ENCODE measurements around the gene LGALS3BP.

The LGALS3BP gene

GRCh38 chr17:78986649-78987328 lies 7.1 kb upstream of the LGALS3BP start:
- no peak for TF ChIP-seq CTCF (IDR thresholded peaks at IDR 0.05; ENCODE audit: control insufficient read depth, extremely low read depth, insufficient read depth)
- no peak overlapping the region for H3K4me3 ChIP-seq (ENCODE audit: low read depth, low read length)
- no peak for DNase-seq (ENCODE audit: low read depth)

- TF ChIP-seq CTCF (IDR thresholded peaks at IDR 0.05; ENCODE audit: control insufficient read depth, extremely low read depth, insufficient read depth) = peak; percentile 59
- DNase-seq (ENCODE audit: low read depth) = no peak
- no peak overlapping the region for H3K4me3 ChIP-seq (ENCODE audit: low read depth, low read length)
These were observed 6.4 kb upstream of the LGALS3BP start for GRCh38 chr17:78986048-78986648.

GRCh38 chr17:78985395-78985794 lies 5.7 kb upstream of the LGALS3BP start:
- H3K4me3 ChIP-seq (ENCODE audit: low read depth, low read length) = no peak overlapping the region
- no peak for TF ChIP-seq CTCF (IDR thresholded peaks at IDR 0.05; ENCODE audit: control insufficient read depth, extremely low read depth, insufficient read depth)
- no peak for DNase-seq (ENCODE audit: low read depth)

GRCh38 chr17:78981010-78981888 lies 1.5 kb upstream of the LGALS3BP start:
- no peak for DNase-seq (ENCODE audit: low read depth)
- no peak overlapping the region for H3K4me3 ChIP-seq (ENCODE audit: low read depth, low read length)
- TF ChIP-seq CTCF (IDR thresholded peaks at IDR 0.05; ENCODE audit: control insufficient read depth, extremely low read depth, insufficient read depth) = no peak

GRCh38 chr17:78980624-78980972 lies 875 bp upstream of the LGALS3BP start:
- no peak for TF ChIP-seq CTCF (IDR thresholded peaks at IDR 0.05; ENCODE audit: control insufficient read depth, extremely low read depth, insufficient read depth)
- H3K4me3 ChIP-seq (ENCODE audit: low read depth, low read length) = no peak overlapping the region
- DNase-seq (ENCODE audit: low read depth) = no peak

- TF ChIP-seq CTCF (IDR thresholded peaks at IDR 0.05; ENCODE audit: control insufficient read depth, extremely low read depth, insufficient read depth) = no peak
- no peak for DNase-seq (ENCODE audit: low read depth)
- H3K4me3 ChIP-seq (ENCODE audit: low read depth, low read length) = no peak overlapping the region
These were observed 1.4 kb downstream of the LGALS3BP start for GRCh38 chr17:78977997-78978973.

Measured in LNCaP clone FGC (cell line).